IMR-90 (cell line): ENCODE results near the gene C19orf85. TPM values are rescaled to one million over a fixed set of nuclear protein-coding genes. Genes with fewer than 3 reads are reported as not detected.

Source experiments
- ATAC-seq: fragments of 200-7000 bp; cut with Tn5 transposase; 2 replicates; pipeline ENCODE4 v1.9.1; 2020; ENCODE audit warnings: low read depth, mild to moderate bottlenecking, moderate library complexity
- BruUV-seq: library from RNA; stranded (reverse); fragments of 400-500 nt; replicated peaks from 2 replicates; lab custom pipeline; 2021; lab: Mats Ljungman, UMichigan
- CTCF ChIA-PET: fragments of 300-600 bp; formaldehyde crosslinking; extraction: SDS; loops from one replicate; lab custom pipeline; 2021; ENCODE audit warnings: antibody characterized with exemption; lab: Yijun Ruan, JAX
- POLR2A ChIA-PET: fragments of 300-600 bp; sonication (Branson Sonifier 250); formaldehyde crosslinking; loops from one replicate; lab custom pipeline; 2022; ENCODE audit warnings: antibody characterized with exemption; ENCODE audit not compliant: unreplicated experiment; lab: Charles Lee
- DNase-seq: peaks from one replicate; pipeline ENCODE4 v3.0.0; 2013
- H2AFZ ChIP-seq: replicated peaks from 2 replicates; pipeline ENCODE3; 2013; ENCODE audit warnings: low read length, mild to moderate bottlenecking; ENCODE audit not compliant: poor library complexity
- H2AK5ac ChIP-seq: 2 replicates; pipeline ENCODE4 v1.6.1; 2013; ENCODE audit warnings: low read depth, low read length, inconsistent platforms
- H2AK9ac ChIP-seq: replicated peaks from 2 replicates; pipeline ENCODE3; 2013; ENCODE audit warnings: mild to moderate bottlenecking, low read depth, low read length, moderate library complexity; ENCODE audit not compliant: poor library complexity
- H2BK120ac ChIP-seq: 2 replicates; pipeline ENCODE4 v1.6.1; 2013; ENCODE audit warnings: low read depth, low read length, inconsistent platforms
- H2BK15ac ChIP-seq: 3 replicates; pipeline ENCODE4 v1.6.1; 2013; ENCODE audit warnings: low read depth, low read length, inconsistent platforms
- H2BK20ac ChIP-seq: 2 replicates; pipeline ENCODE4 v1.6.1; 2013; ENCODE audit warnings: low read depth, mild to moderate bottlenecking, inconsistent platforms, low read length, moderate library complexity
- H2BK5ac ChIP-seq: 2 replicates; pipeline ENCODE4 v1.6.1; 2013; ENCODE audit warnings: mild to moderate bottlenecking, low read depth, low read length, inconsistent platforms; ENCODE audit not compliant: poor library complexity, severe bottlenecking
- H3K14ac ChIP-seq: replicated peaks from 2 replicates; pipeline ENCODE4 v1.6.1; 2013; ENCODE audit warnings: low read depth, low read length, inconsistent platforms
- H3K18ac ChIP-seq: 2 replicates; pipeline ENCODE4 v1.6.1; 2013; ENCODE audit warnings: low read depth, low read length, control low read depth
- H3K23ac ChIP-seq: 2 replicates; pipeline ENCODE4 v1.6.1; 2013; ENCODE audit warnings: low read depth, low read length, inconsistent platforms
- H3K27ac ChIP-seq: 2 replicates; pipeline ENCODE4 v1.5.1; 2013; ENCODE audit warnings: mild to moderate bottlenecking, control low read depth, low read length; ENCODE audit not compliant: insufficient read depth
- H3K27me3 ChIP-seq: 2 replicates; pipeline ENCODE4 v1.6.1; 2013; ENCODE audit warnings: low read length; ENCODE audit not compliant: control insufficient read depth, insufficient read depth
- H3K36me3 ChIP-seq: 2 replicates; pipeline ENCODE4 v1.6.1; 2013; ENCODE audit warnings: low read length, mixed read lengths; ENCODE audit not compliant: control insufficient read depth, insufficient read depth
- H3K4ac ChIP-seq: 2 replicates; pipeline ENCODE4 v1.6.1; 2013; ENCODE audit warnings: low read depth, low read length, inconsistent platforms
- H3K4me1 ChIP-seq: 2 replicates; pipeline ENCODE4 v1.6.1; 2013; ENCODE audit warnings: low read length, mixed read lengths; ENCODE audit not compliant: control insufficient read depth, insufficient read depth
- H3K4me2 ChIP-seq: 2 replicates; pipeline ENCODE4 v1.6.1; 2013; ENCODE audit warnings: low read depth, mild to moderate bottlenecking, control low read depth, low read length, moderate library complexity
- H3K4me3 ChIP-seq: 2 replicates; pipeline ENCODE4 v1.5.1; 2013; ENCODE audit warnings: low read depth, mild to moderate bottlenecking, control low read depth, low read length, moderate library complexity; ENCODE audit not compliant: insufficient read depth
- H3K56ac ChIP-seq: 2 replicates; pipeline ENCODE4 v1.6.1; 2013; ENCODE audit warnings: low read length, inconsistent platforms; ENCODE audit not compliant: insufficient read depth; ENCODE audit errors: extremely low read depth
- H3K79me1 ChIP-seq, 2 experiments: 2 replicates each; pipeline ENCODE4 v1.6.1; 2013; ENCODE audit warnings: low read length in 2 of 2, inconsistent platforms in 1 of 2, low read depth in 1 of 2
- H3K9ac ChIP-seq: 2 replicates; pipeline ENCODE4 v1.6.1; 2013; ENCODE audit warnings: low read depth, low read length, control low read depth
- H3K9me1 ChIP-seq: 2 replicates; pipeline ENCODE4 v1.6.1; 2013; ENCODE audit warnings: low read length, inconsistent platforms; ENCODE audit not compliant: insufficient read depth
- H3K9me3 ChIP-seq: 2 replicates; pipeline ENCODE4 v1.6.1; 2013; ENCODE audit warnings: low read length; ENCODE audit not compliant: control insufficient read depth, insufficient read depth
- H4K20me1 ChIP-seq: 2 replicates; pipeline ENCODE4 v1.6.1; 2013; ENCODE audit warnings: low read length, inconsistent platforms; ENCODE audit not compliant: insufficient read depth
- H4K5ac ChIP-seq: 2 replicates; pipeline ENCODE4 v1.6.1; 2013; ENCODE audit warnings: mild to moderate bottlenecking, low read depth, low read length, control low read depth
- H4K8ac ChIP-seq, 2 experiments: 2 replicates each; pipeline ENCODE4 v1.6.1; 2013; ENCODE audit warnings: low read depth in 2 of 2, low read length in 2 of 2, control low read depth in 1 of 2, inconsistent platforms in 1 of 2
- H4K91ac ChIP-seq: 2 replicates; pipeline ENCODE4 v1.6.1; 2013; ENCODE audit warnings: low read depth, low read length, inconsistent platforms; ENCODE audit not compliant: insufficient read depth
- MAFK ChIP-seq: IDR thresholded peaks from 2 replicates; pipeline ENCODE4 v1.6.1; 2012; ENCODE audit warnings: low read depth, low read length, improper control_type of control experiment
- MAZ ChIP-seq: IDR thresholded peaks from 2 replicates; pipeline ENCODE4 v1.6.1; 2012; ENCODE audit warnings: low read depth, mild to moderate bottlenecking, low read length, improper control_type of control experiment, moderate library complexity, borderline replicate concordance
- NFE2L2 ChIP-seq: fragments of 150-350 bp; IDR thresholded peaks from 2 replicates; pipeline ENCODE4 v1.6.1; 2016; ENCODE audit warnings: low read depth, mild to moderate bottlenecking, low read length
- POLR2A ChIP-seq: IDR thresholded peaks from 2 replicates; pipeline ENCODE4 v1.6.1; 2012; ENCODE audit warnings: mild to moderate bottlenecking, low read depth, low read length
- RAD21 ChIP-seq: IDR thresholded peaks from 2 replicates; pipeline ENCODE4 v1.6.1; 2012; ENCODE audit warnings: low read length, improper control_type of control experiment
- RCOR1 ChIP-seq: IDR thresholded peaks from 2 replicates; pipeline ENCODE4 v1.6.1; 2012; ENCODE audit warnings: mild to moderate bottlenecking, low read length, improper control_type of control experiment; ENCODE audit not compliant: insufficient replicate concordance
- WGBS, 2 experiments: methylation state at CpG; one replicate each; pipeline versions ENCODE4 v1.1.5 to v1.1.7; 2013; ENCODE audit warnings: missing lambda C conversion rate in 2 of 2; ENCODE audit not compliant: insufficient read length in 1 of 2; ENCODE audit errors: extremely low coverage in 2 of 2; 5-methylcytosine and 5-hydroxymethylcytosine counted together
- dilution Hi-C: fragments of 300-500 bp; cut with HindIII; formaldehyde crosslinking; loops from one replicate; pipeline ENCODE4 v1.14.3; 2018; ENCODE audit warnings: low sequenced_read_pairs; ENCODE audit not compliant: unreplicated experiment
- in situ Hi-C: fragments of 300-500 bp; cut with MboI; formaldehyde crosslinking; loops from 3 replicates; pipeline ENCODE4 v1.14.3; 2019; ENCODE audit warnings: low sequenced_read_pairs, inconsistent platforms, mixed read lengths
- intact Hi-C: fragments of 100-400 bp; cut with micrococcal nuclease; formaldehyde crosslinking; loops from 2 replicates; pipeline ENCODE4 v1.10.0; 2022
- polyA plus RNA-seq, 3 experiments: library from polyadenylated mRNA; depleted of rRNA; stranded (reverse); fragments of >200 nt; gene quantifications; 2 replicates each; pipeline ENCODE4 v1.2.3, GENCODE V29; 2012; ENCODE audit warnings: low replicate concordance in 1 of 3
- total RNA-seq: library from RNA; depleted of rRNA; stranded (reverse); fragments of >200 nt; gene quantifications from 2 replicates; pipeline ENCODE4 v1.2.3, GENCODE V29; 2012

Gene C19orf85
- total and polyA plus RNA-seq, 2 of the 4 experiments (the other 2 are of a cell fraction) = not detected

- peak within 1 kb of the TSS; percentile 87 to 96 for H4K8ac ChIP-seq
- peak within 1 kb of the TSS; percentile 93 for H2AK5ac ChIP-seq
- DNase-seq = peak; percentile 26
- peak within 1 kb of the TSS; percentile 92 for H2AFZ ChIP-seq
- no TSS peak for BruUV-seq
- in situ Hi-C loops (loop anchor here (25.0 kb wide), 1 partner anchor 1026 kb away; the partner anchor contains the start of genes CDC42EP5 and LENG9), intact Hi-C loops (loop anchor here (1.0 kb wide), 1 partner anchor 12 kb away; the partner anchor contains the start of gene ZNF628), dilution Hi-C loops (no loop called here)
- peak within 1 kb of the TSS; percentile 97 for H4K91ac ChIP-seq
- CTCF ChIA-PET = no interaction called here
- peaks cover 5 to 39% of the 10 kb centered on the region in 2 experiments for H3K79me1 ChIP-seq
- H2BK120ac ChIP-seq = peak within 1 kb of the TSS; percentile 86
- peaks cover 7% of the 10 kb centered on the region for H3K9me1 ChIP-seq
- 0 out of 2 replicates have a peak, but pooled peaks cover 4% of the 10 kb centered on the region for H4K20me1 ChIP-seq
- H3K9ac ChIP-seq = peak within 1 kb of the TSS; percentile 67
- peak within 1 kb of the TSS; percentile 98 for H3K18ac ChIP-seq
- H2BK15ac ChIP-seq = peak within 1 kb of the TSS; percentile 28; the same call in 1 of the 3 replicates
- H2BK20ac ChIP-seq = peak within 1 kb of the TSS; percentile 38
- H3K4me3 ChIP-seq = peak within 1 kb of the TSS; percentile 36
- peak within 1 kb of the TSS; percentile 84; the same call in 1 of the 2 replicates for H3K56ac ChIP-seq
- H3K27ac ChIP-seq = peak within 1 kb of the TSS; percentile 99
- peak within 1 kb of the TSS; percentile 78 for H3K14ac ChIP-seq
- peak within 1 kb of the TSS; percentile 96 for H3K4ac ChIP-seq
- 5% methylated on average over 4 of the region's 21 CpGs; no CpG with 5 or more reads in 1 of the 2 experiments for WGBS, 2 experiments
- H3K9me3 ChIP-seq = no peaks in the 10 kb centered on the region
- H2BK5ac ChIP-seq = peak within 1 kb of the TSS; percentile 95
- peaks cover 32% of the 10 kb centered on the region for H3K4me1 ChIP-seq
- peak within 1 kb of the TSS; percentile 80 for H3K23ac ChIP-seq
- POLR2A ChIA-PET = no interaction called here
- peak within 1 kb of the TSS; percentile 97 for H4K5ac ChIP-seq
- H2AK9ac ChIP-seq = peak within 1 kb of the TSS; percentile 99
- peaks cover 3% of the 10 kb centered on the region; the same call in 1 of the 2 replicates for H3K36me3 ChIP-seq
- H3K4me2 ChIP-seq = peak within 1 kb of the TSS; percentile 75
- no peaks in the 10 kb centered on the region for H3K27me3 ChIP-seq
- peak; percentile 21 for ATAC-seq
- TF ChIP-seq MAZ = no peak
- no peak for TF ChIP-seq MAFK
- TF ChIP-seq RCOR1 = no peak
- no peak for TF ChIP-seq RAD21
- TF ChIP-seq NFE2L2 = no peak
- no peak for TF ChIP-seq POLR2A
These were observed 23.6 kb upstream of the C19orf85 start, which contains the start of gene SSC5D for GRCh38 chr19:55487924-55488687. Gene SSC5D (plus strand): TSS chr19:55488436. CDS start chr19:55488590, 154 bp downstream.
